ENCODE data around the gene TDRD12.

DNA sequence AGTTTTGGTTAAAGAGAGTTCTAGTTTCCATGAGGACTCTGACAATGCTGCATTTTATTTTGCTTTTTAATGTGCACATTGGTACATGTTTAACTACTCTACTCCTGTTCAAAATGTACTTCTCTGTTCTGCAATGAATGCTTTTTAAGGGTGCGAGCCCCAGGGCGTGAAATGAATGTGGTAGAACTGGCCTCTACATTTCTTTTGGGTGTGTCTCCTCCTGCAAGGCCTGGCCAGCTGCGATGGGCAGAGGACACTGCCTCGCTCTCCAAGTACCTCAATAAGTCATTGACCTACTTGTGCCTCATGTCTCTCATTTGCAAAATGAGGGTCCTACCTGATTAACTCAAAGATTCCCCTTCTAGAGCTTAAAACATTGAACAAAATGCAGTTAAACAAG, 37.2 kb upstream of the TDRD12 start:
- TF ChIP-seq REST (IDR thresholded peaks at IDR 0.05) (no peak), CTCF (IDR thresholded peaks at IDR 0.05; ENCODE audit: low read depth, low read length, missing input control) (no peak), FOXA1 (IDR thresholded peaks at IDR 0.05) (no peak), TAF1 (conservative IDR thresholded peaks at IDR 0.05) (no peak), YY1 (IDR thresholded peaks at IDR 0.05) (no peak), JUND (IDR thresholded peaks at IDR 0.05) (no peak), ZBTB33 (IDR thresholded peaks at IDR 0.05) (no peak), HNF4G (IDR thresholded peaks at IDR 0.05) (no peak), SP1 (IDR thresholded peaks at IDR 0.05) (no peak), RAD21 (IDR thresholded peaks at IDR 0.05) (no peak), GABPA (IDR thresholded peaks at IDR 0.05 in 1 of 2, conservative IDR thresholded peaks at IDR 0.05 in 1 of 2) (no peak), RXRA (IDR thresholded peaks at IDR 0.05) (no peak)
- TF ChIP-seq, protein P1, sequence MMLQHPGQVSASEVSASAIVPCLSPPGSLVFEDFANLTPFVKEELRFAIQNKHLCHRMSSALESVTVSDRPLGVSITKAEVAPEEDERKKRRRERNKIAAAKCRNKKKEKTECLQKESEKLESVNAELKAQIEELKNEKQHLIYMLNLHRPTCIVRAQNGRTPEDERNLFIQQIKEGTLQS (IDR thresholded peaks at IDR 0.05) = no peak
- TF ChIP-seq, protein P2, sequence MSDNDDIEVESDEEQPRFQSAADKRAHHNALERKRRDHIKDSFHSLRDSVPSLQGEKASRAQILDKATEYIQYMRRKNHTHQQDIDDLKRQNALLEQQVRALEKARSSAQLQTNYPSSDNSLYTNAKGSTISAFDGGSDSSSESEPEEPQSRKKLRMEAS (IDR thresholded peaks at IDR 0.05) = no peak

All from liver (tissue), 3 donors.